ENCODE data around the gene NLRC5. TPM values are rescaled to one million over a fixed set of nuclear protein-coding genes. Genes with fewer than 3 reads are reported as not detected.
"Not testable (repeated sequence)": the region's sequence is repeated elsewhere in the genome, so short reads cannot be mapped to it uniquely, and the experiment has no call there.

The NLRC5 gene
- total RNA-seq, 1 donor from 2014 or later = 114 TPM

DNA sequence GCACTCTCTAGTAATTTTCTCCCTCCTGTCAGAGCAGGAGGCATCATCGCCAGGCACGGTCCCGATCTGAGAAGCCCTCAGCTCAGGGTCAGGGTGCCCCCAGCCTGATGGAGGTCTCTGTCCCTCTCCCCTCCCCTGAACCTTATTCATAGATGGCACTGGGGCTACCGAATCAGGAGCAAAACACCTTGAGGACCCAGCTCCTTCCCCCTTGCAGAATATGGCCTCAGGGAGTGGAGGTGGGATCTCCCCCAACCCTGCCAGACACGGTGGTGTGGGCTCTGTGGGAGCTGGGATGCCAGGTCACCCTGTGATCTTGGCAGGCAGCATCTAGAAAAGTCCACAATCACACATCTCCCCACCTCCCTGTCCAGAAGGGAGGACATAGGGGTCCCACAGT, 105.6 kb downstream of the NLRC5 start:
- intact Hi-C loops (cut with DNase I) = loop anchor here (5.0 kb wide), 1 partner anchor 72 kb away; no protein-coding TSS in a partner anchor
- DNase-seq (ENCODE audit: extremely low spot score in 2 of 2) = no peak
- H3K36me3 ChIP-seq = no peaks in the 10 kb centered on the region
- peaks cover 45% of the 10 kb centered on the region for H3K4me1 ChIP-seq
- H3K27ac ChIP-seq = no peak overlapping the region
- no peaks in the 10 kb centered on the region for H3K27me3 ChIP-seq
- TF ChIP-seq POLR2A (IDR thresholded peaks at IDR 0.05) (no peak), POLR2AphosphoS5 (IDR thresholded peaks at IDR 0.05; ENCODE audit: insufficient read depth in 1 of 2, low read depth in 1 of 2) (no peak)
- TF ChIP-seq, protein P1, sequence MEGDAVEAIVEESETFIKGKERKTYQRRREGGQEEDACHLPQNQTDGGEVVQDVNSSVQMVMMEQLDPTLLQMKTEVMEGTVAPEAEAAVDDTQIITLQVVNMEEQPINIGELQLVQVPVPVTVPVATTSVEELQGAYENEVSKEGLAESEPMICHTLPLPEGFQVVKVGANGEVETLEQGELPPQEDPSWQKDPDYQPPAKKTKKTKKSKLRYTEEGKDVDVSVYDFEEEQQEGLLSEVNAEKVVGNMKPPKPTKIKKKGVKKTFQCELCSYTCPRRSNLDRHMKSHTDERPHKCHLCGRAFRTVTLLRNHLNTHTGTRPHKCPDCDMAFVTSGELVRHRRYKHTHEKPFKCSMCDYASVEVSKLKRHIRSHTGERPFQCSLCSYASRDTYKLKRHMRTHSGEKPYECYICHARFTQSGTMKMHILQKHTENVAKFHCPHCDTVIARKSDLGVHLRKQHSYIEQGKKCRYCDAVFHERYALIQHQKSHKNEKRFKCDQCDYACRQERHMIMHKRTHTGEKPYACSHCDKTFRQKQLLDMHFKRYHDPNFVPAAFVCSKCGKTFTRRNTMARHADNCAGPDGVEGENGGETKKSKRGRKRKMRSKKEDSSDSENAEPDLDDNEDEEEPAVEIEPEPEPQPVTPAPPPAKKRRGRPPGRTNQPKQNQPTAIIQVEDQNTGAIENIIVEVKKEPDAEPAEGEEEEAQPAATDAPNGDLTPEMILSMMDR (IDR thresholded peaks at IDR 0.05) = no peak
- no peak overlapping the region for H3K4me3 ChIP-seq
- H3K9me3 ChIP-seq = no peaks in the 10 kb centered on the region

DNA sequence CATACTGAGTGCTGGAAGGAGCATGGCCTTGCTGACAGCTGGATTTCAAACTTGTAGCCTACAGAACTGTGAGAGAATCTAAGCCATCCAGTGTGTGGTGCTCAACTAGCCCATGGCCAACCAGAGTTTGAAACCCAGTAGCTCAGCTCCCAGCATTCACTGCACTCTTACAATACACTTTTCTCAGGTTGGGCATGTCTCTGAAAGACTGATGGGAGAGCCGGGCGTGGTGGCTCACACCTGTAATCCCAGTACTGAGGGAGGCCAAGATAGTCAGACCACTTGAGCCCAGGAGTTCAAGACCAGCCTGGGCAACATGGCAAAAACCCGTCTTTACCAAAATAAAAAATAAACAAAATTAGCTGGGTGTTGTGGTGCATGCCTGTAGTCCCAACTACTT, 106.8 kb downstream of the NLRC5 start:
- no peaks in the 10 kb centered on the region for H3K27me3 ChIP-seq
- no peak for DNase-seq (ENCODE audit: extremely low spot score in 2 of 2)
- intact Hi-C loops (cut with DNase I) = no loop called here
- H3K4me1 ChIP-seq = peaks cover 47% of the 10 kb centered on the region
- H3K4me3 ChIP-seq = no peak overlapping the region
- H3K27ac ChIP-seq = no peak overlapping the region
- no peaks in the 10 kb centered on the region for H3K9me3 ChIP-seq
- TF ChIP-seq POLR2A (IDR thresholded peaks at IDR 0.05) (no peak), POLR2AphosphoS5 (IDR thresholded peaks at IDR 0.05; ENCODE audit: insufficient read depth in 1 of 2, low read depth in 1 of 2) (no peak)
- TF ChIP-seq, protein P1 (IDR thresholded peaks at IDR 0.05) = no peak
- no peaks in the 10 kb centered on the region for H3K36me3 ChIP-seq

DNA sequence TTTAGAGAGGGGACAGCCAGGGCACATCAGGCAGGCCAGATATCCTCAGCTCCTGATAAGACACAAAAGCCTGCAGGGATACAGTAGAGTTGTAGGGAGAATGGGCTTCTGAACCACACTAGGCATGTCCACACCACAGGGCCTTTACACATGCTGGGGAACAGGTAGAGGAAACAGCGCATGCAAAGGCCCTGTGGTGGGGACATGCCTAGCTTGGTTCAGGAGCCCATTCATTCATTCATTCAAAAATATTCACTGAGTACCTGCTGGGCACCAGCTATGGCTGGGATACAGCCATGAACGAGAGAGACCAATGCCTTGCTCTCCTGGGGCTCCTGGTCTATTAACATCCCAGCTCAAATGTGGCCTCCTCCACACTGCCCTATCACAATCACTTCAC, 107.4 kb downstream of the NLRC5 start:
- no peaks in the 10 kb centered on the region for H3K27me3 ChIP-seq
- intact Hi-C loops (cut with DNase I) = no loop called here
- no peak for DNase-seq (ENCODE audit: extremely low spot score in 2 of 2)
- no peak overlapping the region for H3K4me3 ChIP-seq
- H3K36me3 ChIP-seq = no peaks in the 10 kb centered on the region
- peaks cover 41% of the 10 kb centered on the region for H3K4me1 ChIP-seq
- TF ChIP-seq, protein P1 (IDR thresholded peaks at IDR 0.05) = no peak
- TF ChIP-seq POLR2AphosphoS5 (IDR thresholded peaks at IDR 0.05; ENCODE audit: insufficient read depth in 1 of 2, low read depth in 1 of 2) (no peak), POLR2A (IDR thresholded peaks at IDR 0.05) (no peak)
- no peaks in the 10 kb centered on the region for H3K9me3 ChIP-seq
- no peak overlapping the region for H3K27ac ChIP-seq

DNA sequence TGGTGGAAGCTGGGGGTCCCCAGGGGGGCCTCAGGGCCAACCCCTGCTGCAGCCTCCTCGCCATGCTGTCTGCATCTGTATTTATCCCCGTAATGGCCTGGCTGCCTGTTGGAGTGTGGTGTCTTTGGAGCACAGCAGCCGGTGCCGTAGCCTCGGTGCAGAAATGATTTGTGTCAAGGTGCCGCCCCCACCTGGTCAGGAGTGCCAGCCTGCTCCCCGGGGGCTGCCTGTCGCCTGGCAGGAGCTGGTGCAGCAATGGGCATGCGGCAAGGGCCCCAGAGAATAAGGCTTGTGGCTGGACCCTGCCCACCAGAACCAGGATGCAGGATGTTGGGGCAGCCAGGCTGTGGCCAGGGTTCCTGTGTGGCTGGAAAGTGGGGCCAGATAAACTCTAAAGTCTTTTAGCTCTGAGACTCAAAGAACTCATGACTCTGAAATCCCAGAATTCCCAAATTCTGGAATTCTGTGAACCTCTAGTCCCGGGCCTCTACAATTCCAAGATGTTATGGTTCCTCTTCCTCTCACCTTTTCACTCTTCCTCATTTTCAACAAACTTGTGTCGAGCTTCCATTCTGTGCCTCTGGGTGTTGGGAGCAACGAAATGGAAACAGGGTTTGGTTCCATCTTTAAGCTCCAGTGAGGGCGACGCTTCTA, 109.0 kb downstream of the NLRC5 start:
- H3K4me3 ChIP-seq = no peak overlapping the region
- intact Hi-C loops (cut with DNase I) = no loop called here
- TF ChIP-seq POLR2AphosphoS5 (IDR thresholded peaks at IDR 0.05; ENCODE audit: insufficient read depth in 1 of 2, low read depth in 1 of 2) = no peak
- TF ChIP-seq POLR2A (IDR thresholded peaks at IDR 0.05) = no peak
- TF ChIP-seq, protein P1 (IDR thresholded peaks at IDR 0.05) = no peak
- peaks cover 33% of the 10 kb centered on the region for H3K4me1 ChIP-seq
- H3K27ac ChIP-seq = no peak overlapping the region
- DNase-seq (ENCODE audit: extremely low spot score in 2 of 2) = no peak
- no peaks in the 10 kb centered on the region for H3K36me3 ChIP-seq
- H3K9me3 ChIP-seq = no peaks in the 10 kb centered on the region
- H3K27me3 ChIP-seq = no peaks in the 10 kb centered on the region

DNA sequence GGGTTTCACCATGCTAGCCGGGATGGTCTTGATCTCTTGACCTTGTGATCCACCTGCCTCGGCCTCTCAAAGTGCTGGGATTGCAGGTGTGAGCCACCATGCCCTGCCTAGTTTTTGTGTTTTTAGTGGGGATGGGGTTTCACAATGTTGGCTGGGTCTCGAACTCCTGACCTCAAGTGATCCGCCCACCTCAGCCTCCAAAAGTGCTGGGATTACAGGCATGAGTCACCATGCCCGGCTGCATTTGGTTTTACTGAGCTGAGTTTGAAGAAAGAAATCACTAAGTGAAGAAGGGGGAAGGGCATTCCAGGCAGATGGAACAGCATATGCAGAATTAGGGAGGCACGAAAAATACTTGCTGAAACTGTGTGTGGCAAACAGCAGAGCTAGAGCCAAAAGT, 110.6 kb downstream of the NLRC5 start:
- H3K36me3 ChIP-seq; DNase-seq (ENCODE audit: extremely low spot score in 2 of 2); H3K27ac ChIP-seq; H3K4me3 ChIP-seq; H3K27me3 ChIP-seq; intact Hi-C loops (cut with DNase I); H3K9me3 ChIP-seq: not testable (repeated sequence)
- peaks cover 16% of the 10 kb centered on the region for H3K4me1 ChIP-seq

Data from vagina (tissue), 2 donors.